Esophagus squamous epithelium (tissue), 4 donors: ENCODE results near the gene PTOV1.

Experiments used
- CTCF ChIP-seq, 6 experiments: fragments of 450-650 bp in 4 of 6; fragments of 200-600 bp in 2 of 6; sonication (generic) in 2 of 6; IDR thresholded peaks; one replicate each; pipeline ENCODE4 v1.5.1; 2016 to 2019; ENCODE audit warnings: antibody characterized with exemption in 6 of 6, mild to moderate bottlenecking in 4 of 6, moderate library complexity in 4 of 6
- POLR2A ChIP-seq, 4 donors: fragments of 450-650 bp; IDR thresholded peaks; one replicate each; pipeline ENCODE4 v1.6.1; 2017; ENCODE audit warnings: antibody characterized with exemption in 4 of 4, mild to moderate bottlenecking in 4 of 4, moderate library complexity in 3 of 4

DNA sequence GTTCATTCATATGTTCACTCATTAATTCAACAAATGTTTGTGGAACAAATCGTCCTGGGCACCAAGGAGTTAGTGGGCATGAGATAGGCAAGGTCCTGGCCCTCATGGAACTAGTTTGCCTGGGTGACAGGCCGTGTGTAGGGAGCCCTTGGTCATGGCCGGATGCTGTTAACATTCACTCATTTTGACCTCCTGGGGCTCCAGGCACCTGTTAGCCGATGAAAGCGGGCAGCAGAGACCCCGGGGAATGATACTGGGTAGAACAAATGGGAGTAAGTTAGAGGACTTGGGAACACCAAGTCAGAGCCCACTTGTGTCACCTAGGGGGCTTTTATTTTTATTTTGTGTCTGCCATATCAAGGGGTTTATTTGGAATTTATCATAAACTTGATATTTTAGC lies 26.3 kb upstream of the PTOV1 start:
- TF ChIP-seq POLR2A (IDR thresholded peaks at IDR 0.05): no peak
- no peak for TF ChIP-seq CTCF (IDR thresholded peaks at IDR 0.05)
